Subcutaneous adipose tissue (tissue), 4 donors: ENCODE measurements around the gene TNNC2. TPM values are rescaled to one million over a fixed set of nuclear protein-coding genes. Genes with fewer than 3 reads are reported as not detected.

Experiments used
- total RNA-seq, 4 donors: library from RNA; depleted of rRNA; stranded (reverse); fragments of >200 nt; gene quantifications; one replicate each; pipeline ENCODE4 v1.1.0, GENCODE V29; 2016
- TF ChIP-seq, protein P1 (sequence below): fragments of 450-650 bp; IDR thresholded peaks from one replicate; pipeline ENCODE4 v1.5.1; 2016; ENCODE audit warnings: low read depth, mild to moderate bottlenecking, control low read depth, antibody characterized with exemption, moderate library complexity

Gene TNNC2
- total RNA-seq, 4 donors from 2014 or later: 2.3 to 3.1 (median 2.4) TPM; not detected in 1

- TF ChIP-seq, protein P1, sequence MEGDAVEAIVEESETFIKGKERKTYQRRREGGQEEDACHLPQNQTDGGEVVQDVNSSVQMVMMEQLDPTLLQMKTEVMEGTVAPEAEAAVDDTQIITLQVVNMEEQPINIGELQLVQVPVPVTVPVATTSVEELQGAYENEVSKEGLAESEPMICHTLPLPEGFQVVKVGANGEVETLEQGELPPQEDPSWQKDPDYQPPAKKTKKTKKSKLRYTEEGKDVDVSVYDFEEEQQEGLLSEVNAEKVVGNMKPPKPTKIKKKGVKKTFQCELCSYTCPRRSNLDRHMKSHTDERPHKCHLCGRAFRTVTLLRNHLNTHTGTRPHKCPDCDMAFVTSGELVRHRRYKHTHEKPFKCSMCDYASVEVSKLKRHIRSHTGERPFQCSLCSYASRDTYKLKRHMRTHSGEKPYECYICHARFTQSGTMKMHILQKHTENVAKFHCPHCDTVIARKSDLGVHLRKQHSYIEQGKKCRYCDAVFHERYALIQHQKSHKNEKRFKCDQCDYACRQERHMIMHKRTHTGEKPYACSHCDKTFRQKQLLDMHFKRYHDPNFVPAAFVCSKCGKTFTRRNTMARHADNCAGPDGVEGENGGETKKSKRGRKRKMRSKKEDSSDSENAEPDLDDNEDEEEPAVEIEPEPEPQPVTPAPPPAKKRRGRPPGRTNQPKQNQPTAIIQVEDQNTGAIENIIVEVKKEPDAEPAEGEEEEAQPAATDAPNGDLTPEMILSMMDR: no peak
These were observed 26.4 kb upstream of the TNNC2 start for GRCh38 chr20:45853484-45853883.

DNA sequence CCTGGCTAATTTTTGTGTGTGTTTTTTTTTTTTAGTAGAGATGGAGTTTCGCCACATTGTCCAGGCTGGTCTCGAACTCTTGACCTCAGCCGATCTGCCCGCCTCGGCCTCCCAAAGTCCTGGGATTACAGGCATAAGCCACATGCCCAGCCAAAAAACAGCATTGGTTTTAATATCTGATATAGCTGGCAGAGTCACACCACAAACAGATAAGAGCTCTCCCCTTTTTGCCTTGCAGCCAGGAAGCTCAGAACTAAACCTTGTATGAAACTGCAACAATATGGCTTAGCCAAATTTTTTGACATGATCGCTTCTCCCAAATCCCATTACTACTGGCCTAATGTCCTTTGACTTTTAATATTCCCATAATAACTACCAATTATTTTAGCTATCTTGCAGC is 25.2 kb upstream of the TNNC2 start:
- TF ChIP-seq, protein P1: no peak

- TF ChIP-seq, protein P1: no peak
These were observed 24.4 kb upstream of the TNNC2 start for GRCh38 chr20:45851501-45851900.

DNA sequence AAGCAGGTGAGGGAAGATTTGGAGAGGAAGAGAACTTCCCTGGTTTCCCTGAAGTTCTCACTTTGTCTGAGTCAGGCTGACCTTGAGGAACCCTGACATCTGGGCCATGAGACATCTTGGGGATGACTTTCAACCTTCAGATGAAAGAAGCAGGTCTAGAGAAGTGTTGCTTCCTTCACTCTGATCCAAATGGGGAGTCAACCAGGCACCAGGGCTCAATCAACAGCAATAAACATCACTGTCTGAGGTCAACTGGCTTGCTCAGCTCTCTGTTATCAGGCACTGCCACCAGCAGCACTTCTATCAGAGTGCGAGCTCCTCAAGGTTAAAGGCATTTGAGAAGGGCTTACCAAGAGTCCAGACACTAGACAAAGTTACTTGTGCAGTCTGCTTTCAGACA is 23.8 kb upstream of the TNNC2 start:
- TF ChIP-seq, protein P1: no peak

DNA sequence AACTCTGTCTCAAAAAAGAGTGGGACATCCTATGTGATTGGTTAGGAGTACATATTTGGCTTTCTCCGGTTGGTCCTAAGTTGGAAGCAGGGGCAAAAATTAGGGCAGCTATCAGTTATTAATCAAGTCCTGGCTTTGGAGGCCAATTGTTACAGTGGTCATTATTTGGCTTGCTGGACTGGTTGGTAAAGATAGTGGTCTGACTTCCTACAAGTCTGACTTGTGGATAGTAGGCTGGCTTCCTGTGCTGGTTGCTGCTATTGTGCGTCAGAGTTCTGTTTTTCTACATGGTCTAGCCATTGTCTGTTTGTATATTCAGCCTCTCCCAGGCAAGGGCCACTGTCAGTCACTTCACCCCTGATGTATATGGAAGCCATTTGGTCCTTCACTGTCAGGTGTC is 23.1 kb upstream of the TNNC2 start:
- TF ChIP-seq, protein P1: no peak

GRCh38 chr20:45848969-45849582 is 22.0 kb upstream of the TNNC2 start:
- TF ChIP-seq, protein P1: no peak

DNA sequence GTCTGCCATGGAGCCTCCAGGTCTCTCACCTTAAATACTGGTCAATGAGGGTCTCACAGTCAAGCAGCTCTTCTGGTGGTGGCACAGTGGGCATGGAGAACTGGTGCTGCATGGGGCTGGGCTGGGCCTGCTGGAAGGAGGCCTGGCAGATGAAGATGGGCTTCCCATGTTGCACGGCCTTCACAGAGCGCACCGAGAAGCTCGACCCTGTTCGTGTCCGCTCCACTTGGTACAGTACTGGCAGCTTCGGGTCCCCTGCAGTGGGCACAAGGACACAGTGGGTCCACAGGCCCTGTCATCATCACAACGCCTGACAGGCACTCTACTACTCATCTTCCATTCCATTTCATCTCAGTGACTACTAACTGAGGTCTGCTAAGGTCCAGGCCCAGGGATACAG is 21.3 kb upstream of the TNNC2 start:
- TF ChIP-seq, protein P1: no peak
